Vagina (tissue), 2 donors: ENCODE data around the gene ADGRV1.

Experiments used
- CTCF ChIP-seq, 3 experiments: fragments of 450-650 bp in 2 of 3; fragments of 200-600 bp in 1 of 3; sonication (generic) in 1 of 3; IDR thresholded peaks; one replicate each; pipeline ENCODE4 v1.5.1; 2017 to 2019; ENCODE audit warnings: antibody characterized with exemption in 3 of 3, mild to moderate bottlenecking in 2 of 3, moderate library complexity in 2 of 3
- POLR2A ChIP-seq, 2 donors: fragments of 450-650 bp; IDR thresholded peaks; one replicate each; pipeline ENCODE4 v1.6.1; 2017; ENCODE audit warnings: antibody characterized with exemption in 2 of 2, mild to moderate bottlenecking in 2 of 2, moderate library complexity in 2 of 2
- POLR2AphosphoS5 ChIP-seq, 2 donors: sonication (generic); formaldehyde crosslinking; IDR thresholded peaks; one replicate each; pipeline ENCODE4 v1.9.0; 2017; ENCODE audit warnings: antibody characterized with exemption in 2 of 2, mild to moderate bottlenecking in 2 of 2, low read depth in 1 of 2; ENCODE audit not compliant: insufficient read depth in 1 of 2

DNA sequence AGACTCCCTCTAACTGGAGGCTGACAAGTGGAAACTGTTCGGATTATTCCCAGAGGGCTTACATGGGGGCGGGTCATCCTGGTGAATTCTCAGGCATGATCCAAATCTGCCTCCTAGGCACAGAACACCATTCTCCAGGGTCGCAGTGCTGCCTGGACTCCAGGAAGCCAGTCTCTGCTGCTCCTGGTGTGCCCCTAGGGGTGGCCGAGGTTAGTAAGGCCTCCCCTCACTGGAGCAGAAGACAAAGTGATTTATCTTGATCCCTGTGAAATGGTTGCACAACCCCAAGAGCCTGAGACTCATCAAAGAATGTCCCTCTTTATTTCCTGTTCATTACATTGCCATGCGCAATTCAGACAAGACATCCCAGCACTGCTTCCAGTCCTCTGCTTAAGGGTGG is 17.1 kb downstream of the ADGRV1 start:
- TF ChIP-seq POLR2AphosphoS5 (IDR thresholded peaks at IDR 0.05; ENCODE audit: insufficient read depth in 1 of 2, low read depth in 1 of 2), result no peak
- TF ChIP-seq POLR2A (IDR thresholded peaks at IDR 0.05), result no peak
- no peak for TF ChIP-seq CTCF (IDR thresholded peaks at IDR 0.05)
